SK-N-SH (cell line): ENCODE measurements around the gene SENP1. TPM values are rescaled to one million over a fixed set of nuclear protein-coding genes. Genes with fewer than 3 reads are reported as not detected.
A peak's percentile ranks its signal among the peaks of the same experiment; 100 is the strongest.

Source experiments
- CTCF ChIA-PET: fragments of 300-600, 350-600 bp; formaldehyde crosslinking; extraction: SDS; loops from one replicate; lab custom pipeline; 2021; lab: Yijun Ruan, JAX
- POLR2A ChIA-PET: fragments of 350-600 bp; sonication (Branson Sonifier 250); formaldehyde crosslinking; extraction: SDS; loops from one replicate; lab custom pipeline; 2020; ENCODE audit warnings: antibody characterized with exemption, inconsistent platforms; lab: Yijun Ruan, JAX
- DNase-seq: peaks from one replicate; pipeline ENCODE4 v3.0.0; 2012
- H2AFZ ChIP-seq: fragments of 200-600 bp; sonication (generic); 2 replicates; pipeline ENCODE4 v1.8.1; 2016; ENCODE audit warnings: antibody characterized with exemption, mild to moderate bottlenecking, low read depth
- H3F3A ChIP-seq: fragments of 200-600 bp; sonication (generic); replicated peaks from 2 replicates; pipeline ENCODE3; 2016; ENCODE audit warnings: antibody characterized with exemption, mild to moderate bottlenecking; ENCODE audit not compliant: insufficient read depth
- H3K27ac ChIP-seq, 2 experiments: fragments of 200-500 bp in 1 of 2; fragments of 200-600 bp in 1 of 2; sonication (Bioruptor generic) in 1 of 2; sonication (generic), shearing (Covaris generic) in 1 of 2; 2 replicates each; pipeline versions ENCODE4 v1.5.1 to v1.6.1; 2014 to 2016; ENCODE audit warnings: low read depth in 2 of 2, inconsistent platforms in 1 of 2, low read length in 1 of 2, mild to moderate bottlenecking in 1 of 2, mixed read lengths in 1 of 2
- H3K27me3 ChIP-seq: fragments of 200-600 bp; sonication (generic), shearing (Covaris generic); 2 replicates; pipeline ENCODE4 v1.6.1; 2016; ENCODE audit warnings: mixed run types; ENCODE audit not compliant: insufficient read depth
- H3K36me3 ChIP-seq, 2 experiments: fragments of 200-500 bp in 1 of 2; fragments of 200-600 bp in 1 of 2; sonication (Bioruptor generic) in 1 of 2; sonication (generic) in 1 of 2; replicated peaks in 1 of 2; 2 replicates each; pipeline versions ENCODE3 to v1.5.1; 2014 to 2016; ENCODE audit warnings: low read length in 1 of 2, mild to moderate bottlenecking in 1 of 2; ENCODE audit not compliant: insufficient read depth in 2 of 2, control insufficient read depth in 1 of 2
- H3K4me1 ChIP-seq, 2 experiments: fragments of 200-500 bp in 1 of 2; fragments of 200-600 bp in 1 of 2; sonication (Bioruptor generic) in 1 of 2; sonication (generic), shearing (Covaris generic) in 1 of 2; 2 replicates each; pipeline versions ENCODE4 v1.5.1 to v1.6.1; 2014 to 2016; ENCODE audit warnings: low read depth in 1 of 2, low read length in 1 of 2, mixed run types in 1 of 2; ENCODE audit not compliant: insufficient read depth in 2 of 2, control insufficient read depth in 1 of 2
- H3K4me2 ChIP-seq: fragments of 200-600 bp; sonication (generic), shearing (Covaris generic); 2 replicates; pipeline ENCODE4 v1.6.1; 2017; ENCODE audit warnings: mixed run types
- H3K4me3 ChIP-seq, 2 experiments: fragments of 200-500 bp in 1 of 2; fragments of 200-600 bp in 1 of 2; sonication (Bioruptor generic) in 1 of 2; sonication (generic), shearing (Covaris generic) in 1 of 2; 2 replicates each; pipeline versions ENCODE4 v1.5.1 to v1.8.1; 2014 to 2016; ENCODE audit warnings: low read depth in 2 of 2, inconsistent platforms in 1 of 2, low read length in 1 of 2, mild to moderate bottlenecking in 1 of 2, mixed read lengths in 1 of 2, moderate library complexity in 1 of 2
- H3K79me2 ChIP-seq: fragments of 200-600 bp; sonication (generic); 2 replicates; pipeline ENCODE4 v1.8.1; 2017; ENCODE audit warnings: mild to moderate bottlenecking; ENCODE audit not compliant: insufficient read depth
- H3K9ac ChIP-seq: fragments of 200-600 bp; sonication (generic); 2 replicates; pipeline ENCODE4 v1.6.1; 2017; ENCODE audit warnings: mixed run types
- H3K9me2 ChIP-seq: fragments of 200-600 bp; sonication (generic); 2 replicates; pipeline ENCODE4 v1.6.1; 2017; ENCODE audit warnings: mixed run types
- H3K9me3 ChIP-seq: fragments of 200-600 bp; sonication (generic); 2 replicates; pipeline ENCODE4 v1.6.1; 2017; ENCODE audit warnings: mixed run types, mild to moderate bottlenecking, moderate library complexity
- H4K20me1 ChIP-seq: fragments of 200-600 bp; sonication (generic); 2 replicates; pipeline ENCODE4 v1.6.1; 2017; ENCODE audit warnings: mild to moderate bottlenecking, mixed run types; ENCODE audit not compliant: insufficient read depth
- CHD2 ChIP-seq: fragments of 150-350 bp; IDR thresholded peaks from 2 replicates; pipeline ENCODE4 v1.6.1; 2018; ENCODE audit warnings: low read length; ENCODE audit not compliant: partially characterized antibody
- ELF1 ChIP-seq: IDR thresholded peaks from 2 replicates; pipeline ENCODE4 v1.4.0; 2012
- EZH2phosphoT487 ChIP-seq: fragments of 200-600 bp; sonication (generic); IDR thresholded peaks from 2 replicates; pipeline ENCODE4 v1.6.1; 2017; ENCODE audit warnings: low read depth, mixed run types, mild to moderate bottlenecking, antibody characterized with exemption, moderate library complexity, borderline replicate concordance
- FOSL2 ChIP-seq: IDR thresholded peaks from 2 replicates; pipeline ENCODE4 v1.4.0; 2012; ENCODE audit warnings: low read depth, mild to moderate bottlenecking, moderate library complexity, borderline replicate concordance
- FOXJ3 ChIP-seq: sonication (generic); formaldehyde crosslinking; IDR thresholded peaks from 2 replicates; pipeline ENCODE4 v1.5.1; 2020; ENCODE audit warnings: mild to moderate bottlenecking, missing genetic modification reagents
- GABPA ChIP-seq: IDR thresholded peaks from 2 replicates; pipeline ENCODE4 v1.4.0; 2012; ENCODE audit warnings: low read depth, mild to moderate bottlenecking
- GATA2 ChIP-seq: sonication (generic); formaldehyde crosslinking; IDR thresholded peaks from 2 replicates; pipeline ENCODE4 v1.5.0; 2020; ENCODE audit warnings: mild to moderate bottlenecking, missing genetic modification reagents
- JUND ChIP-seq: IDR thresholded peaks from 2 replicates; pipeline ENCODE4 v1.4.0; 2012
- MXI1 ChIP-seq: IDR thresholded peaks from 2 replicates; pipeline ENCODE4 v1.6.1; 2012; ENCODE audit warnings: mild to moderate bottlenecking, low read depth, low read length, improper control_type of control experiment
- NRF1 ChIP-seq: IDR thresholded peaks from 2 replicates; pipeline ENCODE4 v1.6.1; 2012; ENCODE audit warnings: low read depth, mild to moderate bottlenecking, low read length
- RAD21 ChIP-seq: IDR thresholded peaks from 2 replicates; pipeline ENCODE4 v1.6.1; 2012; ENCODE audit warnings: mild to moderate bottlenecking, low read length
- REST ChIP-seq: IDR thresholded peaks from 2 replicates; pipeline ENCODE4 v1.6.1; 2012; ENCODE audit warnings: mild to moderate bottlenecking, low read depth, low read length, moderate library complexity
- RFX5 ChIP-seq: IDR thresholded peaks from 2 replicates; pipeline ENCODE4 v1.6.1; 2012; ENCODE audit warnings: mild to moderate bottlenecking, improper control_type of control experiment, low read length
- TCF12 ChIP-seq: IDR thresholded peaks from 2 replicates; pipeline ENCODE4 v1.4.0; 2012
- TEAD4 ChIP-seq: IDR thresholded peaks from 2 replicates; pipeline ENCODE4 v1.4.0; 2012; ENCODE audit warnings: mild to moderate bottlenecking, borderline replicate concordance; ENCODE audit not compliant: insufficient read depth
- USF1 ChIP-seq: IDR thresholded peaks from 2 replicates; pipeline ENCODE4 v1.4.0; 2012; ENCODE audit warnings: low read depth, borderline replicate concordance
- YY1 ChIP-seq: IDR thresholded peaks from 2 replicates; pipeline ENCODE4 v1.4.0; 2012; ENCODE audit warnings: low read depth, mild to moderate bottlenecking
- ZBTB33 ChIP-seq: IDR thresholded peaks from 2 replicates; pipeline ENCODE4 v1.4.0; 2012; ENCODE audit warnings: low read depth, borderline replicate concordance
- WGBS: methylation state at CpG from one replicate; pipeline ENCODE4 v1.1.6; 2017; ENCODE audit warnings: low lambda C conversion rate; 5-methylcytosine and 5-hydroxymethylcytosine counted together
- polyA plus RNA-seq, 3 experiments: library from polyadenylated mRNA; depleted of rRNA; stranded (reverse); fragments of >200 nt; gene quantifications; 2 replicates each; pipeline ENCODE4 v1.2.3, GENCODE V29; 2012
- TF ChIP-seq, protein P1 (sequence below): fragments of 200-600 bp; sonication (generic); IDR thresholded peaks from 2 replicates; pipeline ENCODE4 v1.6.1; 2017; ENCODE audit warnings: antibody characterized with exemption, mild to moderate bottlenecking, moderate library complexity

Gene SENP1
- polyA plus RNA-seq, 1 of the 3 experiments (the other 2 are of a cell fraction): 5.6 TPM

GRCh38 chr12:48104531-48104930 is 1.3 kb downstream of the SENP1 start:
- WGBS: 67% methylated on average over 4 of the region's 4 CpGs
- H3K36me3 ChIP-seq: peaks cover 0 to 13% of the 10 kb centered on the region in 2 experiments
- H3K4me1 ChIP-seq: peaks cover 10 to 13% of the 10 kb centered on the region in 2 experiments; a peak in 3 of 4 replicates
- peak overlapping the region; percentile 84; the same call in 1 of the 2 replicates for H3K9ac ChIP-seq
- no peak overlapping the region for H2AFZ ChIP-seq
- H4K20me1 ChIP-seq: no peaks in the 10 kb centered on the region
- no peaks in the 10 kb centered on the region for H3K9me2 ChIP-seq
- no peaks in the 10 kb centered on the region for H3K9me3 ChIP-seq
- no peaks in the 10 kb centered on the region for H3K27me3 ChIP-seq
- H3K27ac ChIP-seq: no peak overlapping the region; a peak in 2 of 4 replicates
- peaks cover 65% of the 10 kb centered on the region for H3K79me2 ChIP-seq
- TF ChIP-seq JUND (no peak), RFX5 (no peak), MXI1 (no peak), GABPA (no peak), REST (no peak), CHD2 (no peak), ELF1 (no peak), ZBTB33 (no peak), TEAD4 (no peak), YY1 (no peak), RAD21 (no peak), NRF1 (no peak), FOXJ3 (CRISPR knock-in tag) (no peak), FOSL2 (no peak), EZH2phosphoT487 (no peak), GATA2 (CRISPR knock-in tag) (no peak), USF1 (no peak), TCF12 (no peak)
- TF ChIP-seq, protein P1, sequence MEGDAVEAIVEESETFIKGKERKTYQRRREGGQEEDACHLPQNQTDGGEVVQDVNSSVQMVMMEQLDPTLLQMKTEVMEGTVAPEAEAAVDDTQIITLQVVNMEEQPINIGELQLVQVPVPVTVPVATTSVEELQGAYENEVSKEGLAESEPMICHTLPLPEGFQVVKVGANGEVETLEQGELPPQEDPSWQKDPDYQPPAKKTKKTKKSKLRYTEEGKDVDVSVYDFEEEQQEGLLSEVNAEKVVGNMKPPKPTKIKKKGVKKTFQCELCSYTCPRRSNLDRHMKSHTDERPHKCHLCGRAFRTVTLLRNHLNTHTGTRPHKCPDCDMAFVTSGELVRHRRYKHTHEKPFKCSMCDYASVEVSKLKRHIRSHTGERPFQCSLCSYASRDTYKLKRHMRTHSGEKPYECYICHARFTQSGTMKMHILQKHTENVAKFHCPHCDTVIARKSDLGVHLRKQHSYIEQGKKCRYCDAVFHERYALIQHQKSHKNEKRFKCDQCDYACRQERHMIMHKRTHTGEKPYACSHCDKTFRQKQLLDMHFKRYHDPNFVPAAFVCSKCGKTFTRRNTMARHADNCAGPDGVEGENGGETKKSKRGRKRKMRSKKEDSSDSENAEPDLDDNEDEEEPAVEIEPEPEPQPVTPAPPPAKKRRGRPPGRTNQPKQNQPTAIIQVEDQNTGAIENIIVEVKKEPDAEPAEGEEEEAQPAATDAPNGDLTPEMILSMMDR: no peak
- ChIA-PET POLR2A (interaction anchor here (1.7 to 2.0 kb wide), 2 partner anchors 15 to 37 kb away, joined by 5 to 8 read pairs; partner anchors contain the start of gene PFKM), CTCF (interaction anchor here (1.2 to 1.6 kb wide), 2 partner anchors 15 to 61 kb away, joined by 3 to 4 read pairs; no protein-coding TSS in a partner anchor)
- peak overlapping the region; percentile 78 for H3K4me2 ChIP-seq
- H3F3A ChIP-seq: peaks cover 6% of the 10 kb centered on the region
- peak overlapping the region; percentile 85 to 98 for H3K4me3 ChIP-seq
- DNase-seq: no peak
